Measurements from ENCODE around the gene IFITM1.
"Not testable (repeated sequence)": the region's sequence is repeated elsewhere in the genome, so short reads cannot be mapped to it uniquely, and the experiment has no call there.

The IFITM1 gene

GRCh38 chr11:304915-305843 lies 8.7 kb upstream of the IFITM1 start:
- H3K4me1 Mint-ChIP-seq = peaks cover 52% of the 10 kb centered on the region
- peaks cover 32% of the 10 kb centered on the region for H3K27me3 Mint-ChIP-seq
- peaks cover 13% of the 10 kb centered on the region for H3K36me3 Mint-ChIP-seq
- no peak overlapping the region for H3K27ac Mint-ChIP-seq
- H3K4me3 Mint-ChIP-seq = no peak overlapping the region
- peak; percentile 82 for DNase-seq
- no peaks in the 10 kb centered on the region for H3K9me3 Mint-ChIP-seq
- CTCF ChIA-PET = interaction anchor here (0.6 to 5.3 kb wide), 18 partner anchors 11 to 147 kb away, joined by 3 to 43 read pairs (median 4); partner anchors contain the start of gene PTDSS2

- peaks cover 52% of the 10 kb centered on the region for H3K4me1 Mint-ChIP-seq
- no peak for DNase-seq
- H3K9me3 Mint-ChIP-seq = no peaks in the 10 kb centered on the region
- H3K27me3 Mint-ChIP-seq = peaks cover 26% of the 10 kb centered on the region
- H3K27ac Mint-ChIP-seq = peak overlapping the region; percentile 6
- peaks cover 13% of the 10 kb centered on the region for H3K36me3 Mint-ChIP-seq
- CTCF ChIA-PET = interaction anchor here (0.6 to 5.3 kb wide), 17 partner anchors 11 to 147 kb away, joined by 3 to 43 read pairs (median 5); partner anchors contain the start of gene PTDSS2
- peak overlapping the region; percentile 6 for H3K4me3 Mint-ChIP-seq
These were observed 8.0 kb upstream of the IFITM1 start for GRCh38 chr11:305844-306211.

- DNase-seq = no peak
- Mint-ChIP-seq H3K27me3 (peaks cover 16% of the 10 kb centered on the region), H3K27ac (peak overlapping the region; percentile 95), H3K4me3 (peak overlapping the region; percentile 90), H3K36me3 (peaks cover 13% of the 10 kb centered on the region), H3K9me3 (no peaks in the 10 kb centered on the region), H3K4me1 (peaks cover 52% of the 10 kb centered on the region)
- CTCF ChIA-PET = interaction anchor here (0.8 to 5.3 kb wide), 13 partner anchors 10 to 146 kb away, joined by 3 to 43 read pairs (median 6); partner anchors contain the start of genes NLRP6 and PTDSS2
These were observed 7.0 kb upstream of the IFITM1 start for GRCh38 chr11:306645-307371.

- Mint-ChIP-seq H3K4me3 (peak within 1 kb of the TSS; percentile 90), H3K4me1 (peaks cover 54% of the 10 kb centered on the region), H3K36me3 (peaks cover 13% of the 10 kb centered on the region), H3K27ac (peak within 1 kb of the TSS; percentile 95)
- H3K27me3 Mint-ChIP-seq, H3K9me3 Mint-ChIP-seq: not testable (repeated sequence)
- CTCF ChIA-PET = interaction anchor here (0.7 to 5.3 kb wide), 7 partner anchors 8 to 57 kb away, joined by 3 to 43 read pairs (median 3); partner anchors contain the start of gene NLRP6
- DNase-seq = peak; percentile 83
These were observed 5.8 kb upstream of the IFITM1 start, which contains the start of gene IFITM2 for GRCh38 chr11:307766-308708. Gene IFITM2, plus strand, starts transcription at chr11:307816. Its CDS starts 377 bp downstream, at chr11:308193.

GRCh38 chr11:308740-309665 lies 4.8 kb upstream of the IFITM1 start:
- peak overlapping the region; percentile 90 for H3K4me3 Mint-ChIP-seq
- CTCF ChIA-PET = interaction anchor here (0.7 to 1.3 kb wide), 4 partner anchors 10 to 102 kb away, joined by 3 to 6 read pairs (median 3); partner anchors contain the start of genes BET1L and RIC8A
- H3K4me1 Mint-ChIP-seq = peaks cover 49% of the 10 kb centered on the region
- H3K9me3 Mint-ChIP-seq, H3K27me3 Mint-ChIP-seq: not testable (repeated sequence)
- peak overlapping the region; percentile 95 for H3K27ac Mint-ChIP-seq
- peaks cover 22% of the 10 kb centered on the region for H3K36me3 Mint-ChIP-seq
- DNase-seq = peak; percentile 62

GRCh38 chr11:309979-310572 lies 3.8 kb upstream of the IFITM1 start:
- not testable (repeated sequence) for H3K27me3 Mint-ChIP-seq, DNase-seq, H3K9me3 Mint-ChIP-seq
- CTCF ChIA-PET = interaction anchor here (1.2 to 1.3 kb wide), 2 partner anchors 9 to 103 kb away, joined by 3 to 6 read pairs; partner anchors contain the start of genes BET1L and RIC8A
- H3K27ac Mint-ChIP-seq = peak overlapping the region; percentile 95
- peaks cover 32% of the 10 kb centered on the region for H3K36me3 Mint-ChIP-seq
- peaks cover 47% of the 10 kb centered on the region for H3K4me1 Mint-ChIP-seq
- H3K4me3 Mint-ChIP-seq = peak overlapping the region; percentile 90

- Mint-ChIP-seq H3K27ac (peak overlapping the region; percentile 95), H3K36me3 (peaks cover 36% of the 10 kb centered on the region), H3K4me1 (peaks cover 36% of the 10 kb centered on the region), H3K4me3 (peak overlapping the region; percentile 83)
- CTCF ChIA-PET, DNase-seq, H3K27me3 Mint-ChIP-seq, H3K9me3 Mint-ChIP-seq: not testable (repeated sequence)
These were observed 2.7 kb upstream of the IFITM1 start for GRCh38 chr11:311013-311748.

GRCh38 chr11:312092-312816 lies 1.6 kb upstream of the IFITM1 start:
- Mint-ChIP-seq H3K27ac (peak overlapping the region; percentile 95), H3K4me1 (peaks cover 33% of the 10 kb centered on the region), H3K9me3 (no peaks in the 10 kb centered on the region), H3K36me3 (peaks cover 46% of the 10 kb centered on the region), H3K27me3 (no peaks in the 10 kb centered on the region), H3K4me3 (peak overlapping the region; percentile 83)
- CTCF ChIA-PET = interaction anchor here (1.0 to 1.5 kb wide), 3 partner anchors 43 to 105 kb away, joined by 3 to 7 read pairs (median 4); partner anchors contain the start of genes BET1L and RIC8A
- peak; percentile 65 for DNase-seq

GRCh38 chr11:313304-313786 lies 495 bp upstream of the IFITM1 start:
- Mint-ChIP-seq H3K9me3 (no peaks in the 10 kb centered on the region), H3K27ac (peak overlapping the region; percentile 95), H3K4me1 (peaks cover 28% of the 10 kb centered on the region), H3K4me3 (peak overlapping the region; percentile 83), H3K27me3 (no peaks in the 10 kb centered on the region), H3K36me3 (peaks cover 51% of the 10 kb centered on the region)
- no peak for DNase-seq
- CTCF ChIA-PET = interaction anchor here (1.5 kb wide), 1 partner anchor 63 kb away, joined by 7 read pairs; no protein-coding TSS in a partner anchor

GRCh38 chr11:314554-314875 lies 675 bp downstream of the IFITM1 start:
- peak overlapping the region; percentile 83 for H3K4me3 Mint-ChIP-seq
- peaks cover 27% of the 10 kb centered on the region for H3K4me1 Mint-ChIP-seq
- H3K27me3 Mint-ChIP-seq, H3K9me3 Mint-ChIP-seq, CTCF ChIA-PET, DNase-seq: not testable (repeated sequence)
- H3K36me3 Mint-ChIP-seq = peaks cover 45% of the 10 kb centered on the region
- H3K27ac Mint-ChIP-seq = peak overlapping the region; percentile 95

- peaks cover 8% of the 10 kb centered on the region for H3K27me3 Mint-ChIP-seq
- peak overlapping the region; percentile 95 for H3K27ac Mint-ChIP-seq
- no peaks in the 10 kb centered on the region for H3K9me3 Mint-ChIP-seq
- CTCF ChIA-PET = interaction anchor here (0.9 to 3.4 kb wide), 3 partner anchors 8 to 64 kb away, joined by 3 to 15 read pairs (median 12); partner anchors contain the start of gene IFITM2
- peaks cover 30% of the 10 kb centered on the region for H3K4me1 Mint-ChIP-seq
- DNase-seq = peak; percentile 38
- peak overlapping the region; percentile 83 for H3K4me3 Mint-ChIP-seq
- H3K36me3 Mint-ChIP-seq = peaks cover 45% of the 10 kb centered on the region
These were observed 1.2 kb downstream of the IFITM1 start for GRCh38 chr11:315051-315481.

All from activated naive CD4-positive, alpha-beta T cell treated with anti-CD3 and anti-CD28 coated beads, Interleukin-2, amount 10 ng/mL, durations not matched to agents 7 days and 5 days (primary cell).